Muscle of leg (tissue), 11 donors: ENCODE results near the gene CDH4. TPM values are rescaled to one million over a fixed set of nuclear protein-coding genes. Genes with fewer than 3 reads are reported as not detected.
A peak's percentile ranks its signal among the peaks of the same experiment; 100 is the strongest.

Source experiments
- DNase-seq: peaks from one replicate; pipeline ENCODE4 v3.0.0; 2013
- H3K27ac ChIP-seq: one replicate; pipeline ENCODE4 v1.5.1; 2013; ENCODE audit warnings: mild to moderate bottlenecking, low read length, control low read depth
- H3K27me3 ChIP-seq: one replicate; pipeline ENCODE4 v1.6.1; 2013; ENCODE audit warnings: low read length; ENCODE audit not compliant: control insufficient read depth, insufficient read depth
- H3K36me3 ChIP-seq: one replicate; pipeline ENCODE4 v1.6.1; 2013; ENCODE audit warnings: low read length; ENCODE audit not compliant: control insufficient read depth, insufficient read depth
- H3K4me1 ChIP-seq: one replicate; pipeline ENCODE4 v1.6.1; 2013; ENCODE audit warnings: low read length; ENCODE audit not compliant: control insufficient read depth, insufficient read depth
- H3K4me3 ChIP-seq: one replicate; pipeline ENCODE4 v1.5.1; 2013; ENCODE audit warnings: low read length, control low read depth
- H3K9me3 ChIP-seq: replicated peaks from 2 replicates; pipeline ENCODE4 v1.6.1; 2013; ENCODE audit warnings: low read depth, low read length; ENCODE audit not compliant: control insufficient read depth
- WGBS: methylation state at CpG from one replicate; pipeline ENCODE4 v1.1.5; 2013; ENCODE audit warnings: missing lambda C conversion rate; ENCODE audit not compliant: insufficient coverage; 5-methylcytosine and 5-hydroxymethylcytosine counted together
- polyA plus RNA-seq, 8 donors: library from polyadenylated mRNA; unstranded; fragments of 120-200 nt; gene quantifications; one replicate each; pipeline versions ENCODE4 v1.2.1 to v1.2.3, GENCODE V29; 2013; ENCODE audit warnings: inconsistent platforms in 1 of 8, low replicate concordance in 1 of 8; ENCODE audit not compliant: insufficient read length in 8 of 8, insufficient read depth in 1 of 8
- total RNA-seq: library from RNA; stranded (reverse); fragments of 120-200 nt; gene quantifications from one replicate; pipeline ENCODE4 v1.2.4, GENCODE V29; 2013

Gene CDH4
- total and polyA plus RNA-seq, 9 donors = 0.66 to 1.4 (median 1.2) TPM

GRCh38 chr20:61736751-61737310 lies 484.8 kb downstream of the CDH4 start:
- H3K27ac ChIP-seq = no peak overlapping the region
- no peaks in the 10 kb centered on the region for H3K9me3 ChIP-seq
- no peak overlapping the region for H3K4me3 ChIP-seq
- H3K4me1 ChIP-seq = no peaks in the 10 kb centered on the region
- H3K27me3 ChIP-seq = peaks cover 16% of the 10 kb centered on the region
- WGBS = 53% methylated on average over 9 of the region's 14 CpGs
- no peak for DNase-seq
- H3K36me3 ChIP-seq = no peaks in the 10 kb centered on the region

- Histone ChIP-seq H3K9me3 (no peaks in the 10 kb centered on the region), H3K4me1 (no peaks in the 10 kb centered on the region), H3K36me3 (no peaks in the 10 kb centered on the region), H3K27ac (no peak overlapping the region), H3K4me3 (no peak overlapping the region), H3K27me3 (peaks cover 16% of the 10 kb centered on the region)
- 88% methylated on average over 3 of the region's 8 CpGs for WGBS
- DNase-seq = no peak
Observed at GRCh38 chr20:61737346-61737745, 485.3 kb downstream of the CDH4 start.

GRCh38 chr20:61737812-61738443 lies 485.9 kb downstream of the CDH4 start:
- Histone ChIP-seq H3K4me1 (no peaks in the 10 kb centered on the region), H3K36me3 (no peaks in the 10 kb centered on the region), H3K27ac (no peak overlapping the region), H3K4me3 (no peak overlapping the region), H3K27me3 (peaks cover 16% of the 10 kb centered on the region), H3K9me3 (no peaks in the 10 kb centered on the region)
- no peak for DNase-seq
- 79% methylated on average over 13 of the region's 16 CpGs for WGBS

GRCh38 chr20:61738601-61739069 lies 486.6 kb downstream of the CDH4 start:
- Histone ChIP-seq H3K27ac (no peak overlapping the region), H3K27me3 (peaks cover 16% of the 10 kb centered on the region), H3K36me3 (no peaks in the 10 kb centered on the region), H3K4me1 (no peaks in the 10 kb centered on the region), H3K4me3 (no peak overlapping the region), H3K9me3 (no peaks in the 10 kb centered on the region)
- DNase-seq = no peak
- 74% methylated on average over 15 of the region's 23 CpGs for WGBS

GRCh38 chr20:61739086-61739831 lies 487.2 kb downstream of the CDH4 start:
- DNase-seq = no peak
- no peaks in the 10 kb centered on the region for H3K36me3 ChIP-seq
- 80% methylated on average over 7 of the region's 19 CpGs for WGBS
- no peak overlapping the region for H3K4me3 ChIP-seq
- H3K4me1 ChIP-seq = no peaks in the 10 kb centered on the region
- no peak overlapping the region for H3K27ac ChIP-seq
- peaks cover 9% of the 10 kb centered on the region for H3K27me3 ChIP-seq
- H3K9me3 ChIP-seq = no peaks in the 10 kb centered on the region

GRCh38 chr20:61739832-61740118 lies 487.7 kb downstream of the CDH4 start:
- DNase-seq = no peak
- no peaks in the 10 kb centered on the region for H3K9me3 ChIP-seq
- H3K27ac ChIP-seq = no peak overlapping the region
- no peaks in the 10 kb centered on the region for H3K4me1 ChIP-seq
- no peak overlapping the region for H3K4me3 ChIP-seq
- no peaks in the 10 kb centered on the region for H3K36me3 ChIP-seq
- peaks cover 7% of the 10 kb centered on the region for H3K27me3 ChIP-seq
- WGBS = 83% methylated on average over 7 of the region's 8 CpGs

- WGBS = 61% methylated on average over 12 of the region's 16 CpGs
- H3K27me3 ChIP-seq = peaks cover 3% of the 10 kb centered on the region
Observed at GRCh38 chr20:61742097-61742825, 490.2 kb downstream of the CDH4 start.

GRCh38 chr20:61743606-61744005 lies 491.5 kb downstream of the CDH4 start:
- Histone ChIP-seq H3K27me3 (no peaks in the 10 kb centered on the region), H3K4me1 (no peaks in the 10 kb centered on the region), H3K36me3 (no peaks in the 10 kb centered on the region), H3K9me3 (peaks cover 2% of the 10 kb centered on the region), H3K27ac (no peak overlapping the region), H3K4me3 (no peak overlapping the region)
- 88% methylated on average over 16 of the region's 16 CpGs for whole genome bisulfite sequencing
- DNase-seq = no peak

More at GRCh38 chr20:61742097-61742825, 490.2 kb downstream of the CDH4 start:
- H3K9me3 ChIP-seq = no peaks in the 10 kb centered on the region
- peak; percentile 24 for DNase-seq
- H3K4me1 ChIP-seq = no peaks in the 10 kb centered on the region
- H3K4me3 ChIP-seq = no peak overlapping the region
- no peaks in the 10 kb centered on the region for H3K36me3 ChIP-seq
- H3K27ac ChIP-seq = no peak overlapping the region

- Histone ChIP-seq H3K36me3 (no peaks in the 10 kb centered on the region), H3K4me3 (no peak overlapping the region), H3K4me1 (no peaks in the 10 kb centered on the region), H3K27ac (no peak overlapping the region), H3K27me3 (no peaks in the 10 kb centered on the region), H3K9me3 (peaks cover 2% of the 10 kb centered on the region)
- WGBS = 77% methylated on average over 14 of the region's 18 CpGs
- no peak for DNase-seq
Observed at GRCh38 chr20:61744691-61745396, 492.8 kb downstream of the CDH4 start.
